Measurements from ENCODE around the gene ASIC4.

DNA sequence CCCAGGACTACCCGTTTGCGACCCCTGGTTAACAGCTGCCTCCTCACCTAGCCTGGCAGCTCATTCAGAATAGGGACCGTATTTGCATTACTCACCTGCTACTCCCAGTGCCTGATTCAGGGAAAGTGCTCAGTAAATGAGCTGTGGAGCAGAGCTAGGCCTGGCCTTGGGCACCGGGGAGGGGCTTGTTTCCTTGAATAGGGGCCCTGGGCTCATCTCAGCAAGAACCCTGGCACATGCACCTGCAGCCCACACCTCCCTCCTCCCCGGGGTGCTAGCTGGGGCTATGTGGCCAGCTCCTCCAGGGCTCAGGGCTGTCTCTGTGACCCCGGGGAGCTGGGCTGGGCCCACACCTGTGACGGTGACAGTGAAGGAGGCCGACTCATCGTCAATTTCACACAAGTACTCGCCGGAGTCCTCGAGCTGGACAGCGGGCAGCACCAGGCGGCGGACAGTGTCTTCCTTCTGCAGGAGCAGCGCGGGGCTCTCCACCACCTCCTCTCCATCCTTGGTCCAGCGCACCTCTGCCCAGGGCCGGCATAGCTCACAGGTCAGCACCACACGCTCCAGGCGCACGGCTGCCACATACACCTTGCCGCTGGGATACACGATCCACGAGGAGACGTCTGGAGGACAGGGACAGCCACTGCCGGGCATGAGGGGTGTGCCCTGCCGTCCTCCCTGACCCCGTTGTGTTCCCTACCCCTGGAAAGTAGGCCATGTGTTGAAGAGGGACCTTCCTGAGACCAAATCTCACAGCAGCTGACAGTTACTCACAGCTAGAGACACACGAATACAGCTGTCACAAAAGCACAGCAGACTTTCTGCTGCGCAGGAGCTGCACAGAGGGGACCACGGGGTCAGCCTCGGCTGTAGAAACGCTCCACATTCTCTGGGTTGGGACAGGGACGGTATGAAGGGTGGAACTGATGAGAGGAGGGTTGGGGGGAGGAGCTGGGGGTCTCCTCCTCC, 48.1 kb downstream of the ASIC4 start:
- TF ChIP-seq KDM1A (IDR thresholded peaks at IDR 0.05; ENCODE audit: low read depth) (no peak), POLR2A (IDR thresholded peaks at IDR 0.05; ENCODE audit: low read length) (no peak), EP300 (IDR thresholded peaks at IDR 0.05) (no peak), RFX5 (IDR thresholded peaks at IDR 0.05) (no peak)
- TF ChIP-seq, protein P1, sequence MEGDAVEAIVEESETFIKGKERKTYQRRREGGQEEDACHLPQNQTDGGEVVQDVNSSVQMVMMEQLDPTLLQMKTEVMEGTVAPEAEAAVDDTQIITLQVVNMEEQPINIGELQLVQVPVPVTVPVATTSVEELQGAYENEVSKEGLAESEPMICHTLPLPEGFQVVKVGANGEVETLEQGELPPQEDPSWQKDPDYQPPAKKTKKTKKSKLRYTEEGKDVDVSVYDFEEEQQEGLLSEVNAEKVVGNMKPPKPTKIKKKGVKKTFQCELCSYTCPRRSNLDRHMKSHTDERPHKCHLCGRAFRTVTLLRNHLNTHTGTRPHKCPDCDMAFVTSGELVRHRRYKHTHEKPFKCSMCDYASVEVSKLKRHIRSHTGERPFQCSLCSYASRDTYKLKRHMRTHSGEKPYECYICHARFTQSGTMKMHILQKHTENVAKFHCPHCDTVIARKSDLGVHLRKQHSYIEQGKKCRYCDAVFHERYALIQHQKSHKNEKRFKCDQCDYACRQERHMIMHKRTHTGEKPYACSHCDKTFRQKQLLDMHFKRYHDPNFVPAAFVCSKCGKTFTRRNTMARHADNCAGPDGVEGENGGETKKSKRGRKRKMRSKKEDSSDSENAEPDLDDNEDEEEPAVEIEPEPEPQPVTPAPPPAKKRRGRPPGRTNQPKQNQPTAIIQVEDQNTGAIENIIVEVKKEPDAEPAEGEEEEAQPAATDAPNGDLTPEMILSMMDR (IDR thresholded peaks at IDR 0.05) = no peak
